Ascending aorta (tissue), 2 donors: Measurements from ENCODE around the gene PADI2. TPM values are rescaled to one million over a fixed set of nuclear protein-coding genes. Genes with fewer than 3 reads are reported as not detected.

Experiments
- DNase-seq, 2 donors: peaks; one replicate each; pipeline ENCODE4 v3.0.0-alpha.2; 2019; ENCODE audit warnings: low spot score in 2 of 2
- H3K27ac ChIP-seq, 2 donors: fragments of 200-600 bp; sonication (generic); one replicate each; pipeline ENCODE4 v1.5.1; 2016 to 2017; ENCODE audit warnings: mild to moderate bottlenecking in 1 of 2
- H3K27me3 ChIP-seq: fragments of 200-600 bp; sonication (generic); one replicate; pipeline ENCODE4 v1.5.1; 2017
- H3K36me3 ChIP-seq, 2 donors: fragments of 200-600 bp; sonication (generic); one replicate each; pipeline ENCODE4 v1.5.1; 2016
- H3K4me1 ChIP-seq, 2 donors: fragments of 200-600 bp; sonication (generic); one replicate each; pipeline ENCODE4 v1.5.1; 2016 to 2017; ENCODE audit warnings: mild to moderate bottlenecking in 1 of 2
- H3K4me3 ChIP-seq, 2 donors: fragments of 200-600 bp; sonication (generic); one replicate each; pipeline ENCODE4 v1.5.1; 2016 to 2017; ENCODE audit warnings: mild to moderate bottlenecking in 1 of 2
- H3K9me3 ChIP-seq, 2 donors: fragments of 200-600 bp; sonication (generic); one replicate each; pipeline ENCODE4 v1.5.1; 2016
- CTCF ChIP-seq, 3 experiments: fragments of 200-600 bp in 2 of 3; fragments of 450-650 bp in 1 of 3; sonication (generic) in 2 of 3; IDR thresholded peaks; one replicate each; pipeline ENCODE4 v1.5.1; 2016 to 2019; ENCODE audit warnings: antibody characterized with exemption in 3 of 3, mild to moderate bottlenecking in 1 of 3, moderate library complexity in 1 of 3
- intact Hi-C: fragments of 100-400 bp; cut with DNase I; formaldehyde crosslinking; loops from one replicate; pipeline ENCODE4 v1.15.1; 2023
- total RNA-seq: library from RNA; depleted of rRNA; stranded (reverse); fragments of >200 nt; gene quantifications from one replicate; pipeline ENCODE4 v1.1.0, GENCODE V29; 2016

PADI2 gene
- total RNA-seq, 1 donor from 2014 or later: 0.21 TPM

- no peak overlapping the region for H3K4me3 ChIP-seq
- no peaks in the 10 kb centered on the region for H3K27me3 ChIP-seq
- no peak overlapping the region for H3K27ac ChIP-seq
- no peaks in the 10 kb centered on the region for H3K4me1 ChIP-seq
- H3K36me3 ChIP-seq: no peaks in the 10 kb centered on the region
- no peak for TF ChIP-seq CTCF (IDR thresholded peaks at IDR 0.05)
- DNase-seq: no peak
- no peaks in the 10 kb centered on the region for H3K9me3 ChIP-seq
- intact Hi-C loops: no loop called here
These were observed 22.1 kb downstream of the PADI2 start for GRCh38 chr1:17097147-17097546.

GRCh38 chr1:17096584-17096983 is 22.7 kb downstream of the PADI2 start:
- DNase-seq: no peak
- H3K4me3 ChIP-seq: no peak overlapping the region
- TF ChIP-seq CTCF (IDR thresholded peaks at IDR 0.05): no peak
- no peaks in the 10 kb centered on the region for H3K27me3 ChIP-seq
- H3K4me1 ChIP-seq: no peaks in the 10 kb centered on the region
- no peaks in the 10 kb centered on the region for H3K9me3 ChIP-seq
- intact Hi-C loops: no loop called here
- H3K27ac ChIP-seq: no peak overlapping the region
- H3K36me3 ChIP-seq: no peaks in the 10 kb centered on the region

- no peak for DNase-seq
- H3K27me3 ChIP-seq: no peaks in the 10 kb centered on the region
- H3K9me3 ChIP-seq: no peaks in the 10 kb centered on the region
- intact Hi-C loops: no loop called here
- no peak for TF ChIP-seq CTCF (IDR thresholded peaks at IDR 0.05)
- no peak overlapping the region for H3K27ac ChIP-seq
- H3K4me3 ChIP-seq: no peak overlapping the region
- H3K4me1 ChIP-seq: no peaks in the 10 kb centered on the region
- no peaks in the 10 kb centered on the region for H3K36me3 ChIP-seq
These were observed 24.1 kb downstream of the PADI2 start for GRCh38 chr1:17095141-17095540.

- DNase-seq: no peak
- H3K27me3 ChIP-seq: no peaks in the 10 kb centered on the region
- H3K9me3 ChIP-seq: no peaks in the 10 kb centered on the region
- no peak overlapping the region for H3K27ac ChIP-seq
- H3K4me3 ChIP-seq: no peak overlapping the region
- no peaks in the 10 kb centered on the region for H3K36me3 ChIP-seq
- TF ChIP-seq CTCF (IDR thresholded peaks at IDR 0.05): no peak
- intact Hi-C loops: no loop called here
- H3K4me1 ChIP-seq: no peaks in the 10 kb centered on the region
These were observed 24.6 kb downstream of the PADI2 start for GRCh38 chr1:17094664-17095063.

- H3K36me3 ChIP-seq: no peaks in the 10 kb centered on the region
- H3K9me3 ChIP-seq: no peaks in the 10 kb centered on the region
- intact Hi-C loops: no loop called here
- H3K4me1 ChIP-seq: no peaks in the 10 kb centered on the region
- H3K4me3 ChIP-seq: no peak overlapping the region
- no peak for DNase-seq
- no peak overlapping the region for H3K27ac ChIP-seq
- TF ChIP-seq CTCF (IDR thresholded peaks at IDR 0.05): no peak
- H3K27me3 ChIP-seq: no peaks in the 10 kb centered on the region
These were observed 25.3 kb downstream of the PADI2 start for GRCh38 chr1:17093822-17094393.

- no peak overlapping the region for H3K27ac ChIP-seq
These were observed 28.0 kb downstream of the PADI2 start for GRCh38 chr1:17091252-17091651.

More at GRCh38 chr1:17091252-17091651, 28.0 kb downstream of the PADI2 start:
- intact Hi-C loops: no loop called here
- Histone ChIP-seq H3K36me3 (no peaks in the 10 kb centered on the region), H3K4me1 (no peaks in the 10 kb centered on the region), H3K4me3 (no peak overlapping the region), H3K27me3 (no peaks in the 10 kb centered on the region), H3K9me3 (no peaks in the 10 kb centered on the region)
- no peak for TF ChIP-seq CTCF (IDR thresholded peaks at IDR 0.05)
- no peak for DNase-seq
